HepG2 (cell line): ENCODE data around the gene GDI1.

ENCODE experiments used
- CBX2 ChIP-seq, 2 experiments: fragments of 200-600 bp in 1 of 2; sonication (generic); formaldehyde crosslinking in 1 of 2; IDR thresholded peaks; 2 replicates each; pipeline versions ENCODE4 v1.7.0 to v1.8.1; 2018 to 2022; ENCODE audit warnings: low read depth in 2 of 2, low read length in 1 of 2, mild to moderate bottlenecking in 1 of 2, missing genetic modification reagents in 1 of 2
- CHD4 ChIP-seq: fragments of 200-600 bp; sonication (generic); IDR thresholded peaks from 2 replicates; pipeline ENCODE4 v1.7.0; 2017; ENCODE audit warnings: mild to moderate bottlenecking, low read length, borderline replicate concordance
- CTCF ChIP-seq: sonication (generic); formaldehyde crosslinking; IDR thresholded peaks from 2 replicates; pipeline ENCODE4 v1.5.0; 2020; ENCODE audit warnings: mild to moderate bottlenecking, missing genetic modification reagents, moderate library complexity
- HOXA5 ChIP-seq: sonication (generic); formaldehyde crosslinking; IDR thresholded peaks from 2 replicates; pipeline ENCODE4 v1.4.0; 2020; ENCODE audit warnings: missing genetic modification reagents
- JUNB ChIP-seq: sonication (generic); formaldehyde crosslinking; IDR thresholded peaks from 2 replicates; pipeline ENCODE4 v1.8.0; 2022; ENCODE audit warnings: missing genetic modification reagents, mild to moderate bottlenecking, borderline replicate concordance
- RARA ChIP-seq: IDR thresholded peaks from 2 replicates; pipeline ENCODE4 v1.6.1; 2016; ENCODE audit warnings: missing genetic modification reagents, missing compliant biosample characterization
- REST ChIP-seq, 2 experiments: IDR thresholded peaks; 2 replicates each; pipeline ENCODE4 v1.6.1; 2011 to 2012; ENCODE audit warnings: low read length in 2 of 2, borderline replicate concordance in 1 of 2, low read depth in 1 of 2, mild to moderate bottlenecking in 1 of 2, moderate library complexity in 1 of 2
- THYN1 ChIP-seq: sonication (generic); formaldehyde crosslinking; IDR thresholded peaks from 2 replicates; pipeline ENCODE4 v1.8.1; 2023; ENCODE audit warnings: low read depth, mild to moderate bottlenecking, moderate library complexity, missing genetic modification reagents, borderline replicate concordance
- ZNF263 ChIP-seq: sonication (generic); formaldehyde crosslinking; IDR thresholded peaks from 2 replicates; pipeline ENCODE4 v1.4.0; 2020; ENCODE audit warnings: missing genetic modification reagents
- ZNF510 ChIP-seq: sonication (generic); formaldehyde crosslinking; IDR thresholded peaks from 2 replicates; pipeline ENCODE4 v1.4.0; 2020; ENCODE audit warnings: low read depth, mild to moderate bottlenecking, missing genetic modification reagents
- TF ChIP-seq, protein P1 (sequence below): IDR thresholded peaks from 2 replicates; pipeline ENCODE4 v1.6.1; 2016; ENCODE audit warnings: missing biosample characterization, missing genetic modification reagents, low read depth
- TF ChIP-seq, protein P2 (sequence below): sonication (generic); formaldehyde crosslinking; IDR thresholded peaks from 2 replicates; pipeline ENCODE4 v1.8.0; 2022; ENCODE audit warnings: mild to moderate bottlenecking, missing genetic modification reagents, borderline replicate concordance
- TF ChIP-seq, protein P3 (sequence below): sonication (generic); formaldehyde crosslinking; IDR thresholded peaks from 2 replicates; pipeline ENCODE4 v1.9.0; 2021; ENCODE audit warnings: missing genetic modification reagents, borderline replicate concordance

DNA sequence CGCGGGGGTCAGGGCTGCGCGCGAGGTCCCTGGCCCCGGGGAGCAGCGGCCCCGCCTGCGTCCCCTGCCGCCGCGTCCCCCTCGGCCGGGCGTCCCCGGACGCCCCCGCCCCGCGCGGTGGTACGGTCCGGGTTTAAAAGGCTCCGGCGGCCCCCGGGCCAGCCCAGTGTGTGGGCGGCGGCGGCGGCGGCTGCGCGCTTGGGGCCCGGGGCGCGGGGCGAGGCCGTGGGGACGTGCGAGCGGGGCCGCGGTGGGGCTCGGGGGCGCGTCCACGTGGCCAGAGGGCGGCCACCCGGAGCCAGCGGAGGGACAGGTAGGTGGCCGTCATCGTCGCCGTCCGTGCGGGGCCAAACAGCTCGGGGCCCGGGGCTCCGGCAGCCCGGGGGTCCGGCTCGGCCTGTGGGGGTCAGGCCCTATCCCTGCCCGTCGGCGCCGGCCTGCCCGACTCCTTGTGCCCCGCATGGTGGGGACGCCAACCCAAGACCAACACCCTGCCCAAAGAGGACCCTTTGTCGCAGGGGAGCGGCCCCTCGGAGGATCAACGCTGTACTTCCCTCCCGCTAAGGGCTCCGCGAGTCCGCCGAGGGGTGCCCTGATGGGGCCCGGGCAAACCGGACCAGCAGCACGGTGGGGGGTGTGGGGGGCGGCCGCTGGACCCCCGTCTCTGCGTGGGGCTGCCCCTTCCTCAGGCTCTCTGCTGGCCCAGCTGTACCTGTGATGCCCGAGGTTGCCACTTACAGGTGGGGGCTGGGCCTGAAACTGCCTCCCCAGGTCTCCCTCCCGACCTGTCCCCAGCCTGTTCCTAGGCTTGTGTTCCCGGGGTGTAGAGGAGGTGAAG, 21.4 kb downstream of the GDI1 start, which contains the start of gene PLXNA3:
- no peak for TF ChIP-seq ZNF510
- TF ChIP-seq JUNB (CRISPR knock-in tag) = no peak
- no peak for TF ChIP-seq THYN1 (CRISPR knock-in tag)
- TF ChIP-seq, protein P1, sequence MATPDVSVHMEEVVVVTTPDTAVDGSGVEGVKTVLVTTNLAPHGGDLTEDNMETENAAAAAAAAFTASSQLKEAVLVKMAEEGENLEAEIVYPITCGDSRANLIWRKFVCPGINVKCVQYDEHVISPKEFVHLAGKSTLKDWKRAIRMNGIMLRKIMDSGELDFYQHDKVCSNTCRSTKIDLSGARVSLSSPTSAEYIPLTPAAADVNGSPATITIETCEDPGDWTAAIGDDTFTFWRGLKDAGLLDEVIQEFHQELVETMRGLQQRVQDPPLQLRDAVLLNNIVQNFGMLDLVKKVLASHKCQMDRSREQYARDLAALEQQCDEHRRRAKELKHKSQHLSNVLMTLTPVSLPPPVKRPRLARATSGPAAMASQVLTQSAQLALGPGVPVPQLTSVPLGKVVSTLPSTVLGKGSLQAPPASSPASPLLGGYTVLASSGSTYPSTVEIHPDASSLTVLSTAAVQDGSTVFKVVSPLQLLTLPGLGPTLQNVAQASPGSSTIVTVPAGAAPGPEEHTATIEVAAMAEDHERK (CRISPR knock-in tag) = no peak
- TF ChIP-seq CBX2 (IDR thresholded peaks at IDR 0.05; ENCODE audit: low read depth, low read length) = no peak
- no peak for TF ChIP-seq CBX2 (CRISPR knock-in tag; IDR thresholded peaks at IDR 0.05; ENCODE audit: low read depth)
- TF ChIP-seq REST (IDR thresholded peaks at IDR 0.05; ENCODE audit: borderline replicate concordance in 1 of 2, low read depth in 1 of 2, low read length in 2 of 2) = no peak
- no peak for TF ChIP-seq CHD4
- TF ChIP-seq, protein P2, sequence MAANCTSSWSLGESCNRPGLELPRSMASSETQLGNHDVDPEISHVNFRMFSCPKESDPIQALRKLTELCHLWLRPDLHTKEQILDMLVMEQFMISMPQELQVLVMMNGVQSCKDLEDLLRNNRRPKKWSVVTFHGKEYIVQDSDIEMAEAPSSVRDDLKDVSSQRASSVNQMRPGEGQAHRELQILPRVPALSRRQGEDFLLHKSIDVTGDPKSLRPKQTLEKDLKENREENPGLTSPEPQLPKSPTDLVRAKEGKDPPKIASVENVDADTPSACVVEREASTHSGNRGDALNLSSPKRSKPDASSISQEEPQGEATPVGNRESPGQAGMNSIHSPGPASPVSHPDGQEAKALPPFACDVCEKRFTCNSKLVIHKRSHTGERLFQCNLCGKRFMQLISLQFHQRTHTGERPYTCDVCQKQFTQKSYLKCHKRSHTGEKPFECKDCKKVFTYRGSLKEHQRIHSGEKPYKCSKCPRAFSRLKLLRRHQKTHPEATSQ (CRISPR knock-in tag) = no peak
- TF ChIP-seq ZNF263 (CRISPR knock-in tag) = no peak
- TF ChIP-seq CTCF (CRISPR knock-in tag) = no peak
- no peak for TF ChIP-seq HOXA5 (CRISPR knock-in tag)
- TF ChIP-seq, protein P3, sequence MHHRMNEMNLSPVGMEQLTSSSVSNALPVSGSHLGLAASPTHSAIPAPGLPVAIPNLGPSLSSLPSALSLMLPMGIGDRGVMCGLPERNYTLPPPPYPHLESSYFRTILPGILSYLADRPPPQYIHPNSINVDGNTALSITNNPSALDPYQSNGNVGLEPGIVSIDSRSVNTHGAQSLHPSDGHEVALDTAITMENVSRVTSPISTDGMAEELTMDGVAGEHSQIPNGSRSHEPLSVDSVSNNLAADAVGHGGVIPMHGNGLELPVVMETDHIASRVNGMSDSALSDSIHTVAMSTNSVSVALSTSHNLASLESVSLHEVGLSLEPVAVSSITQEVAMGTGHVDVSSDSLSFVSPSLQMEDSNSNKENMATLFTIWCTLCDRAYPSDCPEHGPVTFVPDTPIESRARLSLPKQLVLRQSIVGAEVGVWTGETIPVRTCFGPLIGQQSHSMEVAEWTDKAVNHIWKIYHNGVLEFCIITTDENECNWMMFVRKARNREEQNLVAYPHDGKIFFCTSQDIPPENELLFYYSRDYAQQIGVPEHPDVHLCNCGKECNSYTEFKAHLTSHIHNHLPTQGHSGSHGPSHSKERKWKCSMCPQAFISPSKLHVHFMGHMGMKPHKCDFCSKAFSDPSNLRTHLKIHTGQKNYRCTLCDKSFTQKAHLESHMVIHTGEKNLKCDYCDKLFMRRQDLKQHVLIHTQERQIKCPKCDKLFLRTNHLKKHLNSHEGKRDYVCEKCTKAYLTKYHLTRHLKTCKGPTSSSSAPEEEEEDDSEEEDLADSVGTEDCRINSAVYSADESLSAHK (CRISPR knock-in tag) = no peak
- no peak for TF ChIP-seq RARA (CRISPR knock-in tag)
